Smooth muscle cell (in vitro differentiated cells): ENCODE results near the gene AGAP2. TPM values are rescaled to one million over a fixed set of nuclear protein-coding genes. Genes with fewer than 3 reads are reported as not detected.

ENCODE experiments used
- DNase-seq: peaks from one replicate; lab custom pipeline; 2025; ENCODE audit not compliant: unreplicated experiment; lab: John Stamatoyannopoulos, UW
- H2AFZ ChIP-seq: fragments of 200-600 bp; sonication (generic); 2 replicates; pipeline ENCODE4 v1.6.0; 2016; ENCODE audit warnings: antibody characterized with exemption, low read depth, mild to moderate bottlenecking
- H3F3A ChIP-seq: fragments of 200-600 bp; sonication (generic); 2 replicates; pipeline ENCODE4 v1.6.0; 2017; ENCODE audit warnings: antibody characterized with exemption, low read depth
- H3K27ac ChIP-seq: fragments of 200-600 bp; sonication (generic); 2 replicates; pipeline ENCODE4 v1.5.1; 2016; ENCODE audit warnings: low read depth, mild to moderate bottlenecking
- H3K27me3 ChIP-seq: fragments of 200-600 bp; sonication (generic); 2 replicates; pipeline ENCODE4 v1.6.1; 2016; ENCODE audit warnings: low read depth, mild to moderate bottlenecking
- H3K36me3 ChIP-seq: fragments of 200-600 bp; sonication (generic); 2 replicates; pipeline ENCODE4 v1.5.1; 2016; ENCODE audit warnings: low read depth
- H3K4me1 ChIP-seq: fragments of 200-600 bp; sonication (generic); 2 replicates; pipeline ENCODE4 v1.5.1; 2016; ENCODE audit warnings: low read depth
- H3K4me2 ChIP-seq: fragments of 200-600 bp; sonication (generic); 2 replicates; pipeline ENCODE4 v1.6.0; 2016; ENCODE audit warnings: mild to moderate bottlenecking
- H3K4me3 ChIP-seq: fragments of 200-600 bp; sonication (generic); 2 replicates; pipeline ENCODE4 v1.5.1; 2016; ENCODE audit warnings: mild to moderate bottlenecking
- H3K79me2 ChIP-seq: fragments of 200-600 bp; sonication (generic); 2 replicates; pipeline ENCODE4 v1.6.0; 2016; ENCODE audit warnings: low read depth, mild to moderate bottlenecking
- H3K9ac ChIP-seq: fragments of 200-600 bp; sonication (generic); 2 replicates; pipeline ENCODE4 v1.6.0; 2016; ENCODE audit warnings: low read depth
- H3K9me3 ChIP-seq: fragments of 200-600 bp; sonication (generic); replicated peaks from 2 replicates; pipeline ENCODE4 v1.5.1; 2016; ENCODE audit warnings: low read depth
- H4K20me1 ChIP-seq: fragments of 200-600 bp; sonication (generic); 2 replicates; pipeline ENCODE4 v1.6.0; 2016; ENCODE audit warnings: low read depth
- WGBS: methylation state at CpG from one replicate; pipeline ENCODE4 v1.1.7; 2016; ENCODE audit warnings: low lambda C conversion rate; 5-methylcytosine and 5-hydroxymethylcytosine counted together
- polyA plus RNA-seq: library from polyadenylated mRNA; unstranded; fragments of >200 nt; fragmentation: Nextera tagmentation; extraction: Ambion mirVana; gene quantifications from 2 replicates; pipeline ENCODE4 v1.2.1, GENCODE V29; 2016
- total RNA-seq: library from RNA; depleted of rRNA; stranded (reverse); fragments of >200 nt; gene quantifications from 2 replicates; pipeline ENCODE4 v1.2.3, GENCODE V29; 2014
- TF ChIP-seq, protein P1 (sequence below): fragments of 200-600 bp; sonication (generic); IDR thresholded peaks from 2 replicates; pipeline ENCODE4 v1.5.1; 2017; ENCODE audit warnings: borderline replicate concordance, mild to moderate bottlenecking, antibody characterized with exemption; ENCODE audit not compliant: insufficient read depth, poor library complexity, severe bottlenecking

Gene AGAP2
- total and polyA plus RNA-seq, 2 experiments from 2014 or later, result not detected

DNA sequence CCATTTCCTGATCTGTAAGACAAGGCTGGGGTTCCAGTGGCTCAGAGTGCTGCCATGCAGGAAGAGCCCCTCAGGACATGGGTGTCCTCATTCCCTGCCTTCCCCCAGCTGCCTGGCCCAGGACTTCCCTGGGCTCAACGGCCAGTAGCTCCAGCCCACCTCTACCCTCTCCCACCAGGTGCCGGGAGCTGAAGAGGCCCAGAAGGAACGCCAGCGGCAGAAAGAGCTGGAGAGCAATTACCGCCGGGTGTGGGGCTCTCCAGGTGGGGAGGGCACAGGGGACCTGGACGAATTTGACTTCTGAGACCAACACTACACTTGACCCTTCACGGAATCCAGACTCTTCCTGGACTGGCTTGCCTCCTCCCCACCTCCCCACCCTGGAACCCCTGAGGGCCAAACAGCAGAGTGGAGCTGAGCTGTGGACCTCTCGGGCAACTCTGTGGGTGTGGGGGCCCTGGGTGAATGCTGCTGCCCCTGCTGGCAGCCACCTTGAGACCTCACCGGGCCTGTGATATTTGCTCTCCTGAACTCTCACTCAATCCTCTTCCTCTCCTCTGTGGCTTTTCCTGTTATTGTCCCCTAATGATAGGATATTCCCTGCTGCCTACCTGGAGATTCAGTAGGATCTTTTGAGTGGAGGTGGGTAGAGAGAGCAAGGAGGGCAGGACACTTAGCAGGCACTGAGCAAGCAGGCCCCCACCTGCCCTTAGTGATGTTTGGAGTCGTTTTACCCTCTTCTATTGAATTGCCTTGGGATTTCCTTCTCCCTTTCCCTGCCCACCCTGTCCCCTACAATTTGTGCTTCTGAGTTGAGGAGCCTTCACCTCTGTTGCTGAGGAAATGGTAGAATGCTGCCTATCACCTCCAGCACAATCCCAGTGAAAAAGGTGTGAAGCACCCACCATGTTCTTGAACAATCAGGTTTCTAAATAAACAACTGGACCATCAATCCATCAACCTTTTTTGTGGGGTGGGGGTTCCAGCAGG lies 17.6 kb downstream of the AGAP2 start:
- whole genome bisulfite sequencing, result 89% methylated on average over 11 of the region's 11 CpGs
- TF ChIP-seq, protein P1, sequence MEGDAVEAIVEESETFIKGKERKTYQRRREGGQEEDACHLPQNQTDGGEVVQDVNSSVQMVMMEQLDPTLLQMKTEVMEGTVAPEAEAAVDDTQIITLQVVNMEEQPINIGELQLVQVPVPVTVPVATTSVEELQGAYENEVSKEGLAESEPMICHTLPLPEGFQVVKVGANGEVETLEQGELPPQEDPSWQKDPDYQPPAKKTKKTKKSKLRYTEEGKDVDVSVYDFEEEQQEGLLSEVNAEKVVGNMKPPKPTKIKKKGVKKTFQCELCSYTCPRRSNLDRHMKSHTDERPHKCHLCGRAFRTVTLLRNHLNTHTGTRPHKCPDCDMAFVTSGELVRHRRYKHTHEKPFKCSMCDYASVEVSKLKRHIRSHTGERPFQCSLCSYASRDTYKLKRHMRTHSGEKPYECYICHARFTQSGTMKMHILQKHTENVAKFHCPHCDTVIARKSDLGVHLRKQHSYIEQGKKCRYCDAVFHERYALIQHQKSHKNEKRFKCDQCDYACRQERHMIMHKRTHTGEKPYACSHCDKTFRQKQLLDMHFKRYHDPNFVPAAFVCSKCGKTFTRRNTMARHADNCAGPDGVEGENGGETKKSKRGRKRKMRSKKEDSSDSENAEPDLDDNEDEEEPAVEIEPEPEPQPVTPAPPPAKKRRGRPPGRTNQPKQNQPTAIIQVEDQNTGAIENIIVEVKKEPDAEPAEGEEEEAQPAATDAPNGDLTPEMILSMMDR, result no peak
- H3K4me2 ChIP-seq, result no peak overlapping the region
- H2AFZ ChIP-seq, result no peak overlapping the region
- H3K36me3 ChIP-seq, result no peaks in the 10 kb centered on the region
- H4K20me1 ChIP-seq, result no peaks in the 10 kb centered on the region
- no peak overlapping the region for H3K9ac ChIP-seq
- peaks cover 14% of the 10 kb centered on the region for H3K27me3 ChIP-seq
- H3K27ac ChIP-seq, result no peak overlapping the region
- no peaks in the 10 kb centered on the region for H3F3A ChIP-seq
- H3K4me1 ChIP-seq, result no peaks in the 10 kb centered on the region
- H3K4me3 ChIP-seq, result no peak overlapping the region
- no peak for DNase-seq
- no peaks in the 10 kb centered on the region for H3K79me2 ChIP-seq
- H3K9me3 ChIP-seq, result no peaks in the 10 kb centered on the region

DNA sequence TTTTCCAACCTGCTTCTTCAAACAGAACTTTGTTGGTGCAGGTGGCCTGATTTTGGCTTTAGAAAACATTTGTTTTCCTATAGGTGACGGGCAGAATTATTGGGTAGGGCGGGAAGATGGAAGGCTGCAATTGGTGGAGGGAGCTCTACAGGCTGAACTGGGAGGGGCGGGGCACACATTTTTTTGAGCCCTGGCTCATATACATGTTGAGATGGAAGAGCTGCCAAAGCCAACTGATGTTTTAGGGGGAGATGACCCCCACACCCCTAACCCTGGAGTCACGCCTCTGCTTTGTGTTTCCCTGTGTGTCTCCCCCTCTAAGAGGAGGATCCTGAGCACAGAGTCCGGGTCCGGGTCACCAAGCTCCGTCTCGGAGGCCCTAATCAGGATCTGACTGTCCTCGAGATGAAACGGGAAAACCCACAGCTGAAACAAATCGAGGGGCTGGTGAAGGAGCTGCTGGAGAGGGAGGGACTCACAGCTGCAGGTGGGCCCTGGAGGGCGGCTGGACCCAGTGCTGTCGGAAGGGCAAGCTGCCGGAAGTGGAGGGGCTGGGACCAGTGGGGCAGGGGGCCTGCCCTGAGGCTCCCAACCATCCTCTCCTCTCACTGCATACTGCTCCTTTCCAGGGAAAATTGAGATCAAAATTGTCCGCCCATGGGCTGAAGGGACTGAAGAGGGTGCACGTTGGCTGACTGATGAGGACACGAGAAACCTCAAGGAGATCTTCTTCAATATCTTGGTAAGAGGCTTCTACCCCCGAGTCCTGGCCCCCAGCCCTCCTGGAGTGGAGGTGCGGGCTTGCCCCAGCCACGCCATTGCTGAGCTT lies 18.6 kb downstream of the AGAP2 start:
- Histone ChIP-seq H4K20me1 (no peaks in the 10 kb centered on the region), H3K4me3 (no peak overlapping the region), H3K9me3 (no peaks in the 10 kb centered on the region), H2AFZ (no peak overlapping the region), H3K4me1 (no peaks in the 10 kb centered on the region), H3F3A (no peaks in the 10 kb centered on the region), H3K4me2 (no peak overlapping the region), H3K9ac (no peak overlapping the region), H3K79me2 (no peaks in the 10 kb centered on the region), H3K36me3 (no peaks in the 10 kb centered on the region), H3K27ac (no peak overlapping the region), H3K27me3 (peaks cover 7% of the 10 kb centered on the region)
- TF ChIP-seq, protein P1, result no peak
- DNase-seq, result no peak
- 95% methylated on average over 19 of the region's 20 CpGs for WGBS

DNA sequence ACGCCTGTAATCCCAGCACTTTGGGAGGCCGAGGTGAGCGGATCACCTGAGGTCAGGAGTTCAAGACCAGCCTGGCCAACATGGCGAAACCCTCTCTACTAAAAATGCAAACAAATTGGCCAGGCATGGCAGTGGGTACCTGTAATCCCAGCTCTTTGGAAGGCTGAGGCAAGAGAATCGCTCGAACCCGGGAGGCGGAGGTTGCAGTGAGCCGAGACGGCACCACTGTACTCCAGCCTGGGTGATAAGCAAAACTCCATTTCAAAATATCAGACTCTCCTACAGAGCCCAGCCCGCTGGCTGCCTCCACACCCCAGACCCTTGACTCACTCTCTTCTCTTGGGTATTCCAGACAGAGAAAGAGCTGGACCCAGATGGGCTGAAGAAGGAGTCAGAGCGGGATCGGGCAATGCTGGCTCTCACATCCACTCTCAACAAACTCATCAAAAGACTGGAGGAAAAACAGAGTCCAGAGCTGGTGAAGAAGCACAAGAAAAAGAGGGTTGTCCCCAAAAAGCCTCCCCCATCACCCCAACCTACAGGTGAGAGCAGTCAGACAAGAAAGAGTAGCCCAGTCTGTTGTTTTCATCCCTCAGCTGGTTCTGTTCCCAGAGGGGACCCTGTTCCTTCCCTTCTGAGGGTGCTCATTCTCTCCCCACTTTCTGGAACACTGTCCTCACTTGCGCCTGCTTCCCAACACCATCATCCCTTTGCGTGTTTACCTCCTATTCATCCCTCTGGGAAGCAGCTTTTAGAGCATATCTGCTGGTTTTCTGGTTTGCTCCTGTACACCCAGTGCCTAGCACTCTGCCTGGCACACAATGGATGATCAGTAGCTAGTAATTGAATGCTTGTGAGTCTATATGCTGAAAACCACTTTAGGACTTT lies 19.7 kb downstream of the AGAP2 start:
- no peaks in the 10 kb centered on the region for H3K27me3 ChIP-seq
- no peaks in the 10 kb centered on the region for H4K20me1 ChIP-seq
- WGBS, result 98% methylated on average over 15 of the region's 15 CpGs
- no peaks in the 10 kb centered on the region for H3F3A ChIP-seq
- H3K9me3 ChIP-seq, result no peaks in the 10 kb centered on the region
- H3K4me2 ChIP-seq, result no peak overlapping the region
- no peak overlapping the region for H3K4me3 ChIP-seq
- H3K27ac ChIP-seq, result no peak overlapping the region
- H3K79me2 ChIP-seq, result no peaks in the 10 kb centered on the region
- DNase-seq, result no peak
- TF ChIP-seq, protein P1, result no peak
- H2AFZ ChIP-seq, result no peak overlapping the region
- no peaks in the 10 kb centered on the region for H3K4me1 ChIP-seq
- H3K36me3 ChIP-seq, result no peaks in the 10 kb centered on the region
- no peak overlapping the region for H3K9ac ChIP-seq
